HepG2 (cell line): ENCODE results near the gene PXMP4. TPM values are rescaled to one million over a fixed set of nuclear protein-coding genes. Genes with fewer than 3 reads are reported as not detected.

ENCODE experiments used
- BHLHE40 ChIP-seq: IDR thresholded peaks from 2 replicates; pipeline ENCODE4 v1.6.1; 2011; ENCODE audit warnings: low read length, improper control_type of control experiment
- ETS1 ChIP-seq: sonication (generic); formaldehyde crosslinking; IDR thresholded peaks from 2 replicates; pipeline ENCODE4 v1.4.0; 2020; ENCODE audit warnings: missing genetic modification reagents
- GABPA ChIP-seq, 2 experiments: IDR thresholded peaks; 2 replicates each; pipeline ENCODE4 v1.6.1; 2011 to 2016; ENCODE audit warnings: low read depth in 2 of 2, low read length in 1 of 2, missing biosample characterization in 1 of 2, missing genetic modification characterization in 1 of 2
- HBP1 ChIP-seq: IDR thresholded peaks from 2 replicates; pipeline ENCODE4 v1.6.1; 2016; ENCODE audit warnings: low read depth, control low read depth
- HDAC6 ChIP-seq: fragments of 200-600 bp; sonication (generic); IDR thresholded peaks from 2 replicates; pipeline ENCODE4 v1.7.0; 2017; ENCODE audit warnings: mild to moderate bottlenecking, antibody characterized with exemption, low read length, low read depth
- HNF4A ChIP-seq: sonication (generic); formaldehyde crosslinking; IDR thresholded peaks from 2 replicates; pipeline ENCODE4 v1.4.0; 2020; ENCODE audit warnings: missing genetic modification reagents
- RAD21 ChIP-seq: fragments of 450-650 bp; formaldehyde crosslinking; IDR thresholded peaks from 2 replicates; pipeline ENCODE4 v1.5.0; 2020; ENCODE audit warnings: mild to moderate bottlenecking
- RARA ChIP-seq: IDR thresholded peaks from 2 replicates; pipeline ENCODE4 v1.6.1; 2016; ENCODE audit warnings: missing genetic modification reagents, missing compliant biosample characterization
- RBM22 ChIP-seq: fragments of 200-400 bp; formaldehyde crosslinking; optimal IDR thresholded peaks from 2 replicates; pipeline ENCODE3; 2017; ENCODE audit warnings: mild to moderate bottlenecking, low read length, moderate library complexity
- SALL1 ChIP-seq: sonication (generic); formaldehyde crosslinking; IDR thresholded peaks from 2 replicates; pipeline ENCODE4 v1.8.0; 2022; ENCODE audit warnings: mild to moderate bottlenecking, missing genetic modification reagents
- SP5 ChIP-seq: IDR thresholded peaks from 2 replicates; pipeline ENCODE4 v1.6.1; 2016; ENCODE audit warnings: low read depth, borderline replicate concordance
- THAP11 ChIP-seq: IDR thresholded peaks from 2 replicates; pipeline ENCODE4 v1.6.1; 2016; ENCODE audit warnings: missing biosample characterization, missing genetic modification reagents
- TOE1 ChIP-seq: sonication (generic); formaldehyde crosslinking; IDR thresholded peaks from 2 replicates; pipeline ENCODE4 v1.4.0; 2020; ENCODE audit warnings: mild to moderate bottlenecking, missing genetic modification reagents
- ZBTB49 ChIP-seq: sonication (generic); formaldehyde crosslinking; IDR thresholded peaks from 2 replicates; pipeline ENCODE4 v1.4.0; 2020; ENCODE audit warnings: missing genetic modification reagents, borderline replicate concordance
- ZFAT ChIP-seq: sonication (generic); formaldehyde crosslinking; conservative IDR thresholded peaks from 2 replicates; pipeline ENCODE4 v1.8.1; 2023; ENCODE audit warnings: missing genetic modification reagents, inconsistent platforms
- ZNF263 ChIP-seq: sonication (generic); formaldehyde crosslinking; IDR thresholded peaks from 2 replicates; pipeline ENCODE4 v1.4.0; 2020; ENCODE audit warnings: missing genetic modification reagents
- ZNF484 ChIP-seq: sonication (generic); formaldehyde crosslinking; IDR thresholded peaks from 2 replicates; pipeline ENCODE4 v1.5.1; 2020; ENCODE audit warnings: mild to moderate bottlenecking, low read depth, missing genetic modification reagents, borderline replicate concordance
- ZNF503 ChIP-seq: sonication (generic); formaldehyde crosslinking; IDR thresholded peaks from 2 replicates; pipeline ENCODE4 v1.4.0; 2020; ENCODE audit warnings: missing genetic modification reagents
- ZNF710 ChIP-seq: sonication (generic); formaldehyde crosslinking; IDR thresholded peaks from 2 replicates; pipeline ENCODE4 v1.5.0; 2020; ENCODE audit warnings: mild to moderate bottlenecking, missing genetic modification reagents, borderline replicate concordance
- ZSCAN5A ChIP-seq: sonication (generic); formaldehyde crosslinking; IDR thresholded peaks from 2 replicates; pipeline ENCODE4 v1.8.0; 2022; ENCODE audit warnings: mild to moderate bottlenecking, missing genetic modification reagents, borderline replicate concordance
- polyA plus RNA-seq, 8 experiments: library from polyadenylated mRNA; depleted of rRNA in 3 of 8; stranded (reverse) in 7 of 8; unstranded in 1 of 8; fragments of >200 nt; fragmentation: Illumina TruSeq in 4 of 8; extraction: Trizol in 4 of 8; gene quantifications; 2 replicates each; pipeline versions ENCODE4 v1.2.1 to v1.2.3, GENCODE V29; 2011 to 2016; ENCODE audit warnings: low read depth in 4 of 8, missing spikeins in 1 of 8, mixed read lengths in 1 of 8; ENCODE audit not compliant: insufficient read depth in 1 of 8
- total RNA-seq, 5 experiments: library from RNA; depleted of rRNA; stranded (reverse); fragments of >200 nt; fragmentation: Illumina TruSeq; extraction: Trizol; gene quantifications; 2 replicates each; pipeline ENCODE4 v1.2.3, GENCODE V29; 2016; ENCODE audit warnings: low read depth in 1 of 5

The PXMP4 gene
- total and polyA plus RNA-seq, 2 of the 13 experiments (the other 11 are each of a cell fraction or from before 2014, with no cell fraction given) = not detected

- TF ChIP-seq ZBTB49 = no peak
- peak; percentile 77; the same call in 1 of the 2 replicates for TF ChIP-seq SALL1
- peak; percentile 34; the same call in 1 of the 2 replicates for TF ChIP-seq ZNF503 (CRISPR knock-in tag)
- no peak; the same call in 1 of the 2 replicates for TF ChIP-seq HNF4A
- no peak for TF ChIP-seq TOE1 (CRISPR knock-in tag)
- TF ChIP-seq ZSCAN5A (CRISPR knock-in tag) = no peak
- TF ChIP-seq HDAC6 = no peak
- 0 out of 2 replicates have a peak, but pooled peaks have one; percentile 4 for TF ChIP-seq RARA
- TF ChIP-seq GABPA (IDR thresholded peaks at IDR 0.05; ENCODE audit: low read depth, low read length) = no peak
- peak; percentile 56 for TF ChIP-seq GABPA (CRISPR knock-in tag; IDR thresholded peaks at IDR 0.05; ENCODE audit: low read depth)
- TF ChIP-seq RAD21 (CRISPR knock-in tag) = peak; percentile 99
- no peak for TF ChIP-seq HBP1 (CRISPR knock-in tag)
- no peak; the same call in 1 of the 2 replicates for TF ChIP-seq ETS1 (CRISPR knock-in tag)
- no peak for TF ChIP-seq ZFAT (CRISPR knock-in tag)
- TF ChIP-seq ZNF710 (CRISPR knock-in tag) = 0 out of 2 replicates have a peak, but pooled peaks have one; percentile 1
- no peak for TF ChIP-seq SP5 (CRISPR knock-in tag)
- no peak; the same call in 1 of the 2 replicates for TF ChIP-seq THAP11 (CRISPR knock-in tag)
- TF ChIP-seq ZNF484 (CRISPR knock-in tag) = no peak
- TF ChIP-seq BHLHE40 = no peak
- TF ChIP-seq ZNF263 (CRISPR knock-in tag) = no peak; the same call in 1 of the 2 replicates
- TF ChIP-seq RBM22 = no peak
Observed at GRCh38 chr20:33731693-33732165, 11.6 kb upstream of the PXMP4 start, which contains the start of gene ZNF341 (continued).
